Hippocampal formation (tissue), 2 donors: ENCODE measurements around the gene ACCS.
A peak's percentile ranks its signal among the peaks of the same experiment; 100 is the strongest.

Experiments used
- DNase-seq, 2 donors: peaks; one replicate each; lab custom pipeline; 2025; lab: John Stamatoyannopoulos, UW

The ACCS gene

GRCh38 chr11:44094260-44094868 lies 28.3 kb downstream of the ACCS start:
- DNase-seq, result peak; percentile 75 to 82

DNA sequence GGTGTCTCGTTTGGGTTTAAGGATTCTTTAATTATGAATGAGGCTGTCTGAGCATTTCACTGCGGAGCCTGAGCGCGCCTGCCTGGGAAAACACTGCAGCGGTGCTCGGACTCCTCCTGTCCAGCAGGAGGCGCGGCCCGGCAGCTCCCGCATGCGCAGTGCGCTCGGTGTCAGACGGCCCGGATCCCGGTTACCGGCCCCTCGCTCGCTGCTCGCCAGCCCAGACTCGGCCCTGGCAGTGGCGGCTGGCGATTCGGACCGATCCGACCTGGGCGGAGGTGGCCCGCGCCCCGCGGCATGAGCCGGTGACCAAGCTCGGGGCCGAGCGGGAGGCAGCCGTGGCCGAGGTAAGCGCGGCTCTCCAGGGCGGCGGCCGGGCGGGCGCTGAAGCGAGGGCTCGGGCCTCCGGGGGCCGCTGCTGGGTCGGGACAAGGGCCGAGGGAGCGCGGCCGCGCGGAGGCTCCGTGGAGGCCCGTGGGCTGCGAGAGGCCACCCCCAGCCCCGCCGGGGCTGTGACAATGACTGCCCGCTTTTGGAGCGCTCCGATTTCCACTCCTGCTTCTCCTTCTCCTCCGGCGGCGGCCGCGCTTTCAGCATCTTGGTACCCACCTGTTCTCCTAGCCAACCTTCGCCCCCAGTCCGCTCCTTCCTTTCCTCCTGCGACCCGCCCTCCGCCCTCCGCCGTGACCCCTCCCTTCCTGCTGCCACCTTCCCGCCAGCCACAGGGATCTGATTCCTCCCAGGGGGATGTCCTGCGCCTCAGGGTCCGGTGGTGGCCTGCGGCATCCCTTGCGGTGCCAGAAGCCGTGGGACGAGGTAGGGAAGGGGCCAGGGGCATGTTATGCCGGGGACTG lies 29.7 kb downstream of the ACCS start, which contains the start of gene EXT2:
TSS of gene EXT2 (plus strand) at position 173 of the 854 bp plus-strand sequence. CDS start 12,035 bp downstream, outside the sequence.
- DNase-seq, result peak; percentile 73 to 84

DNA sequence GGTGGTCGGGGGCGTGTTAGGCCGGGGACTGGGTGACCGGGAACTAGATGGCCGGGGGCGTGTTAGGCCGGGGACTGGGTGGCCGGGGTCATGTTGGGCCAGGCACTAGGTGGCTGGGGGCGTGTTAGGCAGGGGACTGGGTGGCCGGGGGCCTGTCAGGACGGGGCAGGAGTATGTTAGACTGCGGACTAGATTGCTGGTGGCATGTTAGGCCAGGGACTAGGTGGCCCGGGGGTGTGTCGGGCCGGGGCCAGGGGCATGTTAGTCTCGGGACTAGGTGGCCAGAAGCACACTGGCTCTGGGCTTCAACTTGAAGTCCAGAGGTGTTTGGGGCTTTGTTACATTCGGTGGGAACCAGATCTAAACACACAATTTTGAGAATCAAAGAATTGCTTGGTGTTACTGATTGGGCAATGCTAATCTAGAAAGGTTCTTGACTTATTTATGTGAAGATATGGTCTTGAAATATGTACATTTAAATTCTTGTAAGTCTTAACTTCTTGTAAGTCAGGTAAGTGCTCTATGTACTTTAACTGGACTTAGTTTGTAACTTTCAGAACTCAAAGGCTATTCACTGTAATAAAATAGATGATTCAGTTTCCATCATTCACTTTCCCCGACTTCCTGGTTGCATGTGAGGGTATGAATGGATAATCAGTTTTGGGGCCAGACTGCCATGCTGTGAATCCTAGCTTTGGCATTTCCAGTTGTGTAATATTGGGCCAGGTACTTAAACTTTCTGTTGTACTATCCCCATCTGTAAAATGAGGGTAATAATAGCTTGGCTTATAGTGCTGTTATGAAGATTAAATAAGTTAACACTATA lies 30.5 kb downstream of the ACCS start:
- no peak for DNase-seq

DNA sequence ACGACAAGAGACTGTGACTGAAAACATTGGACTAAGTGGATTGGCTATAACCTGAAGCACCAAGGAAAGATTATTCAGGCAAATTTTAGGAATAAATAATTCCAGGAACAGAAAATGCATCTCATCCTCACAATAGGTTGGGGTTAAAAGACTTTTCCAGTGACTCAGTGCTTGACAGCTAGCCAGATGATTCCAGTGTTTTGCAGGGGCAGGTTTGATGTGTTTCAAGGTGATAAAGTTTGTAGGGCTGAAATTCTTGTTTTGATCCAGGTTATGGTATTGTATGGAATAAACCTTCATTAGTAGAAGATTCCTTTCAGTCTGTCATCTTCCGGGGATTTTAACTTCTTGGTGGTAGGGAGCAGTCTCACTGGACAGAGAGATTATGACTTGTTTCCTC lies 31.8 kb downstream of the ACCS start:
- no peak for DNase-seq

- no peak for DNase-seq
Observed at GRCh38 chr11:44101098-44101497, 35.0 kb downstream of the ACCS start.

GRCh38 chr11:44104481-44105294 lies 38.6 kb downstream of the ACCS start:
- DNase-seq, result no peak

DNA sequence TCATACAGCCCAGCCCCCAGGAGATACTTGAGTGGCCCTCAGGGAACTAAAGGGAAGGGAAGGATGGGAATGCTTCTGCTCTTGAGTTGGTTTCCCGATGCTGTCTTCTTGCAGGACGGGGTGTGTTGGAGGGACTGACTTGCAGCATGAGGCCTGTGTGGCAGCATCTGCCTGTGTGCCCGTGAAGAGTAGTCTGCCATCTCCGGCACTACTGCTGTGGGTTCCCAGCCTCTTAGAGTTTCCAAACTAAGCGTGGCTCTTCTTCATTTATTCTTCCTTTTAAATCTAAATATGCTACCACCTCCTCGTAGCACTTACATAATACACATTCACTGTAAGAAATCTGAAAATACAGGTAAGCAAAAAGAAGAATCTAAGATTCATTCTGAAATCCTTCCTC lies 42.2 kb downstream of the ACCS start:
- no peak for DNase-seq

DNA sequence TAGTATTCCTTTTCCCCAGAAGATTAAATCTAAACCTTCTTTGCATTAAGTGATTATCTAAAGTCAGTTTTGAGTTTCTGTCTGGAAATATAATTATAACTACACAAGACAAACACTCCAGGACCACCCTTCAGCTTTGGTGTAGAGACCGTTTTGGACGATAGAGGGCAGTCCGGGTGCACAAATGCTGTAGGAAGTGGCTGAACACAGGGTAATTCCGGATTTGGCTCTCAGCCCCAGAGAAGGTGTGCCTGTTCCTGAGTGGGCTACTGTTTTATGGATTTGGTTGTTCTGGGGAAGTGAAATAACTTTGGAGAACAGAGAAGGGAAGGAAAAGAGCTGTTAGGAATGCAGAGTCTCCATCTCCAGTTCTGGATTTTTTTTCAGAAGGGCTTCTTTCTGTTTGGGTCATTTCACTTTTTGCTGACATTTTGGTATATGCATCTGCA lies 44.2 kb downstream of the ACCS start:
- peak in 1 of 2 donors; percentile 9 for DNase-seq

GRCh38 chr11:44112091-44112821 lies 46.2 kb downstream of the ACCS start:
- peak in 1 of 2 donors; percentile 8 for DNase-seq

GRCh38 chr11:44113018-44113417 lies 46.9 kb downstream of the ACCS start:
- no peak for DNase-seq

DNA sequence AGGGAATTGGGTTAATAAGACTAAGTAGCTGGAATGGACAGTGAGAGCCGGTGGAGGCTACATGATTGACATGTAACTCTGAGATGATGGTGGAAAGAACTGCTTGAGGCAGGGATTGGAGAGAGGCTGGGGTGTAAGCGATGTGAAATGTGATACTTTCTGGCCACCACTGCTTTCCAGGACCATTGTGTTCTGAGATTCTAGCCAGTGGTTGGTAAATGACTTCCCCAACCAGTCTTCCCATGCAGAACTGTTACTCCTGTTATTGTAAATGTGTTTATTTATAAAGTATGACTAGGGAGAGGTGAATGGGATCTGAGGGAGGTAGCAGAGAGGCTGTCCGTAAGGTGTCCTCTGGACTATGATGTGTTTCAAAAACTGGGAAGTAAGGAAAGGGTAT lies 47.5 kb downstream of the ACCS start:
- DNase-seq, result no peak

DNA sequence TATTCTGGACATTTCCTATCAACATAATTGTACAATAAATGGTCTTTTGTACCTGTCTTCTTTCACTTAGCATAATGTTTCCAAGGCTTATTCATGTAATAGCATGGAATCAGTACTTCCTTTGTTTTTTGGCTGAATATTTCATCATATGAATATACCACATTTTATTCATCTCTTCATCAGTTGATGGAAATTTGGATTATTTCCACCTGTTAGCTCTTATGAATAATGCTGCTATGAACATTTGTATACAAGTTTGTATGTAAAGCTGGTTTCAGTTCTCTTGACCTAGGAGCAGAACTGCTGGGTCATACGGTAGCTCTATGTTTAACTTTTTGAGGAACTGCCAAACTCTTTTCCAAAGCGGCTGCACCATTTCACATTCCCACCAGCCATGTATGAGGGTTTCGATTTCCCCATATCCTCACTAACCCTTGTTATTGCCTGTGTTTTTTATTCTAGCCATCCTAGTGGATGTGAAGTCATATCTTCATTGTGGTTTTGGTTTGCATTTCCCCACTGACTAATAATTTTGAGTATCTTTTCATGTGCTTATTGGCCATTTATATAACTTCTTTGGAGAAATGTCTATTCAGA lies 50.3 kb downstream of the ACCS start:
- DNase-seq, result no peak

DNA sequence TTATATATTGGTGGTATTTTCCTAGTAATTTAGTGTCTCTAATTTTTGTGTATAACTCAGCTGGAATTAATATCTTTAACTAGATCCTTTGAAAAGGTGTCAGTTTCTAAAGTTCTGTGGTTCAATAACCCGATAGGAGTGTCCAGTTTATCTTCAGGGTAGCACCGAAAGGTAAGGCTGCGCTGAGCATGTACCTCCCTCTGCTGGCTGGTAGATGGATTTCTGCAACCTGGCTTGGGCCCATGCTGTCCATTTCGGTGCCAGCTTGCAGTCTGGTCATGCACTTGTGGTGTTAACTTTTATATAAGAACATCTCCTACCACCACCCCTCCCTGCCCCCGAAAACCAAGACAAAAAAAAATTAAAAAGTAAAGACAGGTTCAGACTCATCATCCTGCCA lies 54.1 kb downstream of the ACCS start:
- DNase-seq, result no peak

GRCh38 chr11:44125598-44125997 lies 59.5 kb downstream of the ACCS start:
- no peak for DNase-seq

DNA sequence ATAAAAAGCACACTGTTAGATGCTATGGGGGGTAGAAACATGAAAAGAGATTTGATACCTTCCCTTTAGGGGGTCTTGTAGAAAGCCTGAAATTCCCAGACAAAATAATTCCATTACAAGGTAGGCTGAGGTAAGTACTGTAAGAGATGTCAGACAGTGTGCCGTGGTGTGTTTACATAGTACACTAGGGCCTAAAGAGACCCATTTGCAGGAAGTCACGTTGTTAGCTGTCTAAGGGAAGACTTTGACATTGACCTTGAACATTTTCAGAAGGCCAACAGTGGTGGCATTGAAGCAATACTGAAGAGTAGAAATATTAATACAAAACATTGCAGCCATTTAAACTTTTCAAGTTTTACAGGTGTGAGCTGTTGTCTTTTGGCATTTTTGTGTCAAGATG lies 60.2 kb downstream of the ACCS start:
- DNase-seq, result no peak

- DNase-seq, result no peak
Observed at GRCh38 chr11:44127130-44127529, 61.1 kb downstream of the ACCS start.

GRCh38 chr11:44128729-44129128 lies 62.7 kb downstream of the ACCS start:
- DNase-seq, result no peak

DNA sequence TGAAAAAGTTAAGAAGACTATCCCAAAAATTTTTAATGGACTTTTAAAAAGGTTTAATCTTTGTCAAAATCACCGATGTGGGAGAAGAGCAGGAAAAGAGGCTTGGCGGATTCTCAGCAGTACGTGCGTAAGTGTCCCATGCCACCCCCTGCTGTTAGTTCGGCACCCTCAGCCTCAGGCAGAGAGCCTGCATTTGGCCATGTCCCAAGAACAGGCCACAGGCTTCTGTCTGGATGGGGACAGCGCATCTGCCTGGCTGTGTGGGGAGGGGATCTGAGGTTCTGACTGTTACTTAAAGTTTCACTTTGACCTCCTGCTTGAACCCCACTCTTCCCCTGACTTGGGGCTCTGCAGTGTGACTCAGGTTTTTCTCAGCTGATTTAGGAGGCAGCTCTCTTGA lies 64.7 kb downstream of the ACCS start:
- DNase-seq, result no peak

DNA sequence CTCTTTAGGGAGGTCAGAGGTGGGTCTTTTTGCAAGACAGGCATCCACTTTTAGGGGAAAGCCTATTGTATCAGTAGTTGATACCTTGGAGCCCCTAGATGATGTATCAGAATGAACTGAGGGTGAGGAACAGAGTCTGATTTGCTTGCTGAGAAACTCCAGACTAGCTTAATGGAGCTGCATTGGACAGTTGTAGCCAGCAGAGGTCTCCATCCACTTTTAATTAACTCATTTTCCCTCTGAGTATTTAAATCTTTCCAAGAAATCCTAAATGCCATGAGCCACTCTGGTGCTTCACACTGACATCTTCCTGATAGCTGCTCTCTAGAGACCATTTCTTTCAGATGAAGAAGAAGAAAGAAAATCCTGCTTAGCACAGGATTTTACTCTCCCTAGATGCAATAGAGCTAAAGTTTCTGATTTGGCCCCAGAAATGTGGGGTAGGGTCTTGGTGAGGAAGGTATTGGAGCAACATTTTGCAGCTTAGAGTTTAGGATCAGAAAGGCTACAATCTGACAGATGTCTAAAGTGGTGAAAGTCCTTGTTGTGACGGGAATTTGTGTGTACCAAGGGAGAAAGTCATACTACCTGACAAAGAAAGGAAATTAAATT lies 67.4 kb downstream of the ACCS start:
- peak in 1 of 2 donors; percentile 22 for DNase-seq
